Medulla oblongata (tissue), 1 donor: Measurements from ENCODE around the gene GPR132.
"Not testable (repeated sequence)": the region's sequence is repeated elsewhere in the genome, so short reads cannot be mapped to it uniquely, and the experiment has no call there.

Source experiments
- DNase-seq: peaks from one replicate; pipeline ENCODE4 v3.0.0-alpha.2; 2015; ENCODE audit errors: extremely low spot score

Gene GPR132

GRCh38 chr14:105091517-105092170, 26.4 kb upstream of the GPR132 start:
- no peak for DNase-seq

GRCh38 chr14:105091054-105091516, 25.9 kb upstream of the GPR132 start:
- DNase-seq = no peak

- peak; percentile 80 for DNase-seq
Observed at GRCh38 chr14:105090493-105091053, 25.3 kb upstream of the GPR132 start.

GRCh38 chr14:105089746-105090492, 24.7 kb upstream of the GPR132 start:
- no peak for DNase-seq

GRCh38 chr14:105088812-105089745, 23.8 kb upstream of the GPR132 start:
- no peak for DNase-seq

GRCh38 chr14:105087963-105088811, 23.0 kb upstream of the GPR132 start:
- DNase-seq = no peak

GRCh38 chr14:105087308-105087962, 22.2 kb upstream of the GPR132 start:
- no peak for DNase-seq

- DNase-seq = peak; percentile 63
Observed at GRCh38 chr14:105086833-105087307, 21.6 kb upstream of the GPR132 start.

- no peak for DNase-seq
Observed at GRCh38 chr14:105085766-105086165, 20.5 kb upstream of the GPR132 start.

- no peak for DNase-seq
Observed at GRCh38 chr14:105084741-105085571, 19.7 kb upstream of the GPR132 start.

GRCh38 chr14:105083926-105084685, 18.9 kb upstream of the GPR132 start:
- no peak for DNase-seq

GRCh38 chr14:105082703-105083102, 17.5 kb upstream of the GPR132 start:
- DNase-seq = no peak

- DNase-seq = not testable (repeated sequence)
Observed at GRCh38 chr14:105081473-105081872, 16.2 kb upstream of the GPR132 start.

- DNase-seq = no peak
Observed at GRCh38 chr14:105080161-105080560, 14.9 kb upstream of the GPR132 start.

- DNase-seq = no peak
Observed at GRCh38 chr14:105078294-105078693, 13.1 kb upstream of the GPR132 start.

- no peak for DNase-seq
Observed at GRCh38 chr14:105077649-105077995, 12.4 kb upstream of the GPR132 start.

GRCh38 chr14:105076805-105077648, 11.8 kb upstream of the GPR132 start:
- no peak for DNase-seq
